SU-DHL-6 (cell line): Measurements from ENCODE around the gene RAB44.

Experiments
- CTCF ChIP-seq: fragments of 200-600 bp; sonication (generic); IDR thresholded peaks from one replicate; pipeline ENCODE4 v1.5.1; 2017; ENCODE audit warnings: antibody characterized with exemption, mild to moderate bottlenecking, low read length, moderate library complexity; ENCODE audit not compliant: insufficient read depth, poor library complexity, severe bottlenecking
- EZH2phosphoT487 ChIP-seq: fragments of 200-600 bp; sonication (generic), shearing (Covaris generic); conservative IDR thresholded peaks from 2 replicates; pipeline ENCODE4 v1.6.1; 2018; ENCODE audit warnings: mild to moderate bottlenecking, antibody characterized with exemption, low read length, moderate library complexity, mixed read lengths

GRCh38 chr6:36769183-36769675 lies 71.6 kb downstream of the RAB44 start:
- TF ChIP-seq CTCF (no peak), EZH2phosphoT487 (no peak)
